GM21381 (cell line): ENCODE results near the gene RAI2.

Source experiments
- ATAC-seq: cut with Tn5 transposase; IDR thresholded peaks from one replicate; pipeline ENCODE4 v1.9.1; 2021; ENCODE audit warnings: mild to moderate bottlenecking, moderate library complexity; ENCODE audit not compliant: unreplicated experiment

RAI2 gene

GRCh38 chrX:17860811-17861488 is at the start of gene RAI2:
RAI2 (minus strand) TSS chrX:17861298; CDS start chrX:17802010, 59,288 bp downstream.
- no peak for ATAC-seq

- ATAC-seq = no peak
Measured at GRCh38 chrX:17888421-17888820, 27.3 kb upstream of the RAI2 start.

GRCh38 chrX:17882680-17883079 is 21.6 kb upstream of the RAI2 start:
- no peak for ATAC-seq

- ATAC-seq = no peak
Measured at GRCh38 chrX:17878028-17878670, 17.1 kb upstream of the RAI2 start.

- ATAC-seq = no peak
Measured at GRCh38 chrX:17876135-17876534, 15.0 kb upstream of the RAI2 start.

- no peak for ATAC-seq
Measured at GRCh38 chrX:17869580-17869979, 8.5 kb upstream of the RAI2 start.

- no peak for ATAC-seq
Measured at GRCh38 chrX:17861489-17862011, 452 bp upstream of the RAI2 start.

GRCh38 chrX:17860179-17860780 is 818 bp downstream of the RAI2 start:
- no peak for ATAC-seq

GRCh38 chrX:17859609-17860178 is 1.4 kb downstream of the RAI2 start:
- no peak for ATAC-seq

GRCh38 chrX:17854531-17854930 is 6.6 kb downstream of the RAI2 start:
- ATAC-seq = no peak

- ATAC-seq = no peak
Measured at GRCh38 chrX:17854069-17854468, 7.0 kb downstream of the RAI2 start.

GRCh38 chrX:17851874-17852273 is 9.2 kb downstream of the RAI2 start:
- no peak for ATAC-seq

- ATAC-seq = no peak
Measured at GRCh38 chrX:17848545-17849265, 12.4 kb downstream of the RAI2 start.

- no peak for ATAC-seq
Measured at GRCh38 chrX:17846045-17846444, 15.1 kb downstream of the RAI2 start.

- no peak for ATAC-seq
Measured at GRCh38 chrX:17844236-17844635, 16.9 kb downstream of the RAI2 start.

- ATAC-seq = no peak
Measured at GRCh38 chrX:17842769-17843525, 18.2 kb downstream of the RAI2 start.

- ATAC-seq = no peak
Measured at GRCh38 chrX:17839269-17839668, 21.8 kb downstream of the RAI2 start.

GRCh38 chrX:17836830-17837229 is 24.3 kb downstream of the RAI2 start:
- no peak for ATAC-seq

GRCh38 chrX:17833954-17834353 is 27.1 kb downstream of the RAI2 start:
- no peak for ATAC-seq

GRCh38 chrX:17831255-17831654 is 29.8 kb downstream of the RAI2 start:
- no peak for ATAC-seq
